ENCODE data around the gene GJD2.

The GJD2 gene

DNA sequence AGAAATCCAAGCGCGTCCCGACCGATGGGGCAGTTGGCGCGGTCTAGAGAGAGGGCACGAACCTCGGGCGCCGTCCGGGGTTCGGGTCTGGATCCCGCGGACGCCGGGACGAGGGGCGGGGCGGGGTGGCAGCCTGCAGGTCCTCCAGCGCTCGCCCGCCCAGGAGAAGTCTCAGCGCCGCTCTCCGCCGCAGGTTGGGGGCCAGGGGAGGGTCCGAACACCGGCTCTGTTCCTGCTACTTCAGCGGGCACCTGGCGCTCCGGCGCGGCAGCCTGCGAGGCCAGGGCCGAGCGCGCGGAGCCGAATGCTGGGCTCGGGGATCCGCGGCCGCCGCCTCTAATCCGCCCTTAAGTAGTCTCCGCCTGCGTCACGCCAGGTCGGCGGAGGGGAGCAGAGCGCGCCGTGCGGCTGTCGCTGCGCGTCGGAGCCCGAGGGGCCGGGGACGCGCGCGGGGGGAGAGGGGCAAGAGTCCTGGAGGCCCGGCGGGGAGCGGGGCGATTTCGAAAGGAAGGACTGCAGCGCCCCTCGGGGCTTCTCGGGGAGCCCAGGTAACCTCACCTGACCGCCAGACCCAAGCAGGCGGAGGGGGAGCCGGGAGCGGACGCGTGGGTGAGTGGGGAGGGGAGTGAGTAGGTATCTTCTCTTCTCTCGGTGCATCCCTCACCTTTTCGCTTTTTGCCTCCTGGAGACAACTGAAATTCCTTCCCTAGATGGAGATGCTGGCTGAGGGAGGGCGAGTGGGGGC is at the start of gene GJD2:
TSS of gene GJD2 (minus strand) at position 325 of the 745 bp plus-strand sequence. CDS start 510 bp downstream, outside the sequence.
- H3K9me3 Mint-ChIP-seq, result no peaks in the 10 kb centered on the region
- no peak within 1 kb of the TSS for H3K4me3 Mint-ChIP-seq
- H3K36me3 Mint-ChIP-seq (ENCODE audit: low read depth), result no peaks in the 10 kb centered on the region
- no peak within 1 kb of the TSS for H3K27ac Mint-ChIP-seq
- peaks cover 59% of the 10 kb centered on the region for H3K27me3 Mint-ChIP-seq (ENCODE audit: low read depth)
- DNase-seq (ENCODE audit: low spot score), result no peak
- H3K4me1 Mint-ChIP-seq (ENCODE audit: low read depth), result peaks cover 1% of the 10 kb centered on the region

DNA sequence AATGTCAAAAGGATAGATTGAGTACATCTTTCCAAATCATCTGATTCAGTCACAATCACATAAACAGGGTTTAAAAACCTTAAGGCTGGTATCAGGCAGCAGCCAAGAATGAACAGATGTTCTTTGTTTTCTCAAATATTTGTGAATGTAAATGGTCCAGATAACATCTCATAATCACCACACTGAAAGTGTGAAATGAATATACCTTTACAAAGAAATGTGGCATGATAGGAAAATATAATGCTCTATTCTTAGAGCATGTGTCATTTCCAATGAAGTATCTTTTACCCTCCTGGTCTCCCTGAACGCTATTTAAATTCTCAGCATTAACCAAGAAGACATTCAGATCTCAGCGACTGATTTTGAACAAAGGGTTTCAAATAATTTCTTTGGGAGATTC is 49.3 kb upstream of the GJD2 start:
- Mint-ChIP-seq H3K36me3 (ENCODE audit: low read depth) (no peaks in the 10 kb centered on the region), H3K27ac (no peak overlapping the region), H3K4me3 (no peak overlapping the region), H3K27me3 (ENCODE audit: low read depth) (peaks cover 15% of the 10 kb centered on the region), H3K4me1 (ENCODE audit: low read depth) (peaks cover 9% of the 10 kb centered on the region), H3K9me3 (no peaks in the 10 kb centered on the region)
- DNase-seq (ENCODE audit: low spot score), result no peak

DNA sequence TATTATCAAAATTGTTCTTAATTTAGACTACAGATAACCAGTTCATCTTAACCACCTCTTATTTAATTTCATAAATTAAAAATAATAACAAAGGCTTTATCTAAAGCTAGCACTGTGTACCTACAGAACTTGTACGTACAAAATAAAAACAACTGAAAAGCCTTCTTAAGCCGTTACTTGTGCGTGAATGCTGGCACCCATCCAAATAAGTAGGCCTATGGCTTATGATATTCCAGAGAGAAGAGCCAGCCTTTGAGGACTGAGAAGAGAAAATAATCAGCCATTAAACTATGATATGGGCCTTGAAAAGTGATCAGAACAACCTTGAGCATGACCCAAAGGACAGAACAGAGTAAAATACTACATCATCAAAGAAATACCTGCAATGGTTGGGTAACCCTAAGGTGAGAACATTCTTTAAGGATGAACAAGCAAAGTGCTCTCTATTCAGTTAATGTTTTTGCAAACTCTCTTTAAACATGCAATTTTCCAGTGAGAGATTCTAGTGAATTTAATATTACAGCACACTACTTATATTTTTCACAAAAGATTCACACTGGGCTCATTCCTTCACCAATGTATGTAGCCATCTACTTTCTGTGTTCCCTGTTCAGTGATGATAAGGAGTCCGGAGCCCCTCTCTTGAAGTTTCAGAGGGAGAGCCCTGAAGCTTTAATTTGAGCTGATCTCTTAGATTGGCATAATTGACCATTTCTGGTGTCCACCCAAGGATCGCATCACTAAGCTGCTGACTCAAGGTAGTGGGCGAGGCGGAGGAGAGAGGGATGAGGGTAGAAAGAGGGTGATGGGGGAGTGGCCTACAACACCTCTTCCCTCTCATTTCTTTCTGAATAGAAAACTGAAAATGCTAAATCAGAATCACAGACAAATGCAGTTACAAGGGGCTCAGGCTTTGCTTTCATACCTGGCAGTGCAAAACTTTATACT is 48.3 kb upstream of the GJD2 start:
- H3K4me1 Mint-ChIP-seq (ENCODE audit: low read depth), result peaks cover 9% of the 10 kb centered on the region
- peaks cover 16% of the 10 kb centered on the region for H3K27me3 Mint-ChIP-seq (ENCODE audit: low read depth)

DNA sequence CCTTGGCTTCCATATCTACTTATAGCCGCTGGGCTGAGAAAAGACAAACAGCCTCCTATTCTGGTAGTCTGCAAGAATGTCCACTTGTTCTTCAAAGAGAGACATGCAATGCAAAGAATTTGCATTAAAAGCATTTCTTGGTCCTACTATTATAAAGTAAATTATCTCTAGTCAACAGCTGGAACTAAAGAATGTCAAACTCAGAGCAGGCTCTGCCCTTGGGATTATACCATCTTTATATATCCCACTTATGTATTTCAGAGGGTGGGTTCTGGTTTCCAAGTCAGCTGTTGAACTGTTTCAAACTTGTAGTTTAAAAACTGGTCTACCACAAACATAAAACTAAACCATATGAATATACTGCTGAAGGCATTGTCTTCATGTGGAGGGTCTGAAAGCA is 47.6 kb upstream of the GJD2 start:
- Mint-ChIP-seq H3K4me1 (ENCODE audit: low read depth) (peaks cover 9% of the 10 kb centered on the region), H3K27ac (no peak overlapping the region)

More for the DNA sequence above, 48.3 kb upstream of the GJD2 start:
- Mint-ChIP-seq H3K4me3 (no peak overlapping the region), H3K9me3 (no peaks in the 10 kb centered on the region), H3K27ac (no peak overlapping the region), H3K36me3 (ENCODE audit: low read depth) (no peaks in the 10 kb centered on the region)
- DNase-seq (ENCODE audit: low spot score), result no peak

DNA sequence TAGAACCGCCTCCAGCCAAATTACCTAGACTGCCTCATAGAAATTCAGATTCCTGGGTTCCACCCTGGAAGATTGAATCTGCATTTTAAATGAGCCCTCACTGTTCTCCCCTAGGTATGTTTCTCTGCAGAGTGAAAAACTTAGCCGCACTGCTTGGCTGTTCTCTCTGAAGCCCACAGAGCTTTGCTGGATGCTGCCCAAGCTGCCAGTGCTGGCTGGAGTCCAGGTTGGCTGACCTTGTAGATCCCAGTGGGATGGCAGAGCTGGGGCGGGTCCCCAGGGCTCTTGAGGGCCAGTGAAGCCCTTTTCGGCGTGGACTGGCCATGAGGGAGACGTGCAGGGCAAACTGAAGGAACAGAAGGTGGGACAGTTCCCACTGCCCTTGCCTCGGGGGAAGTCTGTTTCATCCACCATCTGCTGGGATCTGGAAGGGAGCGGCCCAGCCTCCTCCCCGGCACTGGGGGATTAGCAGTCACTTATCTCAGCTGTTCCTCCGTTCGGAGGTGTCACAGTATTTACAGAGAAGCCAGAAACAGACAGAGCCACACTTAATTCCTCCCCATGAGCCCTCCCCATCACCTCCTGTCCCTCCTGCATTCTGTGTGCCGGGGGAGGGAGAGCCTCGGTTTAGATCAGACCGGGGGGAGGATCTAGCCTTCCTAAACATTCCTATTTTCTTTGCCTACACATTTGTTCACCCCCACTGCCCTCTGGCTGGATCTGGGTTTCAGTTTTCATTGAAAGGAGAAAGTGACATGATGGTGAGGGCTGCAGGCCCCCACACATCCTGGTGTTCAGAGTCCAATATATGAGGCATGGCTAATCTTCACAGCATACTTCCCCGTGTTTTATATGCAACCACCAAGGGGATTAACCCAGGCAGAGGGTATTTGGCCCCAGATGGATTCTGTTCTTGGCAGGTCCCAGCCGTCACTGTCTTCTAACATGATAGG is 44.6 kb upstream of the GJD2 start:
- no peak overlapping the region for H3K4me3 Mint-ChIP-seq
- H3K4me1 Mint-ChIP-seq (ENCODE audit: low read depth), result peaks cover 7% of the 10 kb centered on the region
- no peaks in the 10 kb centered on the region for H3K36me3 Mint-ChIP-seq (ENCODE audit: low read depth)
- no peaks in the 10 kb centered on the region for H3K9me3 Mint-ChIP-seq
- H3K27ac Mint-ChIP-seq, result no peak overlapping the region
- peaks cover 38% of the 10 kb centered on the region for H3K27me3 Mint-ChIP-seq (ENCODE audit: low read depth)
- no peak for DNase-seq (ENCODE audit: low spot score)

More for the DNA sequence above, 47.6 kb upstream of the GJD2 start:
- Mint-ChIP-seq H3K9me3 (no peaks in the 10 kb centered on the region), H3K27me3 (ENCODE audit: low read depth) (peaks cover 19% of the 10 kb centered on the region), H3K4me3 (no peak overlapping the region), H3K36me3 (ENCODE audit: low read depth) (no peaks in the 10 kb centered on the region)
- DNase-seq (ENCODE audit: low spot score), result no peak

DNA sequence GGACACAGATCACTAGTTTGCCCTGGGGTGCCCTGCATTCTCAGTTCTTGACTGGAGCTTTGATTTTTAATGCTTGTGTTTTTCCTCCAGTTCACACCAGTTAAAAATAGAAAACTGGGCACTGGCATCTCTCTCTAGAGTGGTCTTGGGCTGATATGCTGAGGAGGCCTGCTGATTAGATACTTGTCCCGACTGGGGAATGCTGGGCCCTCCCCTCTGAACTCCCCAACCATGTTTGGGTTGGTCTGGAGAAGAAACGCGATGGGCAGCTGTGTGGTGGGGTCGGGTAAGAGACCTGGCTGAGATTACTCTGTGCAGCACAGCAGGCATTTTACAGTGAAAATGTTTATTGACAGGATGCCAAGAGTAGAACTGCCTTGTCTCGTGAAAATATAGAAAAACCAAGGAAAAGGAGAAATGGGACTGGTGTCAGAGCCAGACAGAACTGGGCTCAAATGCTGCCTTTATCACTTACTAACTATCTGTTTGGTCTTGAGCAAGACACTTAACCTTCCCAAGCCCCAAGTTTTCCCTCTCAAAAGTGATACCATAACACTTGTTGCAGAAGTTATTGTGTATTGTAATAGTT is 42.1 kb upstream of the GJD2 start:
- H3K4me1 Mint-ChIP-seq (ENCODE audit: low read depth), result no peaks in the 10 kb centered on the region
- no peaks in the 10 kb centered on the region for H3K9me3 Mint-ChIP-seq
- peaks cover 51% of the 10 kb centered on the region for H3K27me3 Mint-ChIP-seq (ENCODE audit: low read depth)
- no peak overlapping the region for H3K27ac Mint-ChIP-seq
- no peak overlapping the region for H3K4me3 Mint-ChIP-seq
- no peaks in the 10 kb centered on the region for H3K36me3 Mint-ChIP-seq (ENCODE audit: low read depth)
- no peak for DNase-seq (ENCODE audit: low spot score)

DNA sequence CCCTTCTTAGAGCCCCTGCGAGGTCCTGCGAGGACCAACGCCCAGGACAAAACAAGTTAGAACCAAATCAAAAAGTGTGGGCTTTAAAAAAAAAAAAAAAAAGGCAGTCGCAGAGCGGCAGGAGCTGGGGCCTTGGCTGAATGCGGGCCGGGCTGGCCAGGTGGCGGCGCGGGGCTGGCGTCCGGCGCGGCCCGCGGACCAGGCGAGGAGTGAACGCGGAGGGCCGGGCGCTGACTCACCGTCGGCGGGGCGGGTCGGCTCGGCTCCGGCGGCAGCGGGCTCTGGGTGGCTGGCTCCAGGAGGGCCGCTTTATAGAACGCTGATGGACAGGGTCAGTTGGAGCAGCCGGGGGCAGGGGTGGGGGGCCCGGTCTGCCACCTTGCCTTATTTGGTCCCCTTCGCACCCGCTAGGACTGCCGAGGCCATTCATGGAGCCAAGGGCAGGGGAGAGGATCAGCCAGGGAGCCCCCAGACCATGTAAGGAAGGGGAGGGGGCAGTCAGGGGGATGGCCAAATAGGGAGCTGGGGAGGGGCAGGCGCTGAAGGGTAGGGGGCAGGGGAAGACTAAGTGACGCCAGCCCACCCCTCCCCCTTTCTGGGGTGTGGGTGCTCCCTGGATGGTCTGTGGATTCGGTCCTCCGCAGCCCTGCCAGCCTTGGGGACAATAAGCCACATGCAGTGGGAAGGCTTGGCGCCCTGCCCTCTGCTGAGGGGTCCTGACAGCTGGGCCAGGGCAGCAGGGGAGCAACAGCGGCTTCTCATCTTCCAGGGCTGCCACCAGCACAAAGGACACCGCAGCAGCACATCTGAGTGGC is 40.7 kb upstream of the GJD2 start, which contains the start of gene ACTC1:
TSS of gene ACTC1 (minus strand) at position 283 of the 815 bp plus-strand sequence. CDS start 741 bp downstream, outside the sequence.
- Mint-ChIP-seq H3K27ac (no peak within 1 kb of the TSS), H3K4me3 (no peak within 1 kb of the TSS), H3K9me3 (no peaks in the 10 kb centered on the region), H3K27me3 (ENCODE audit: low read depth) (peaks cover 58% of the 10 kb centered on the region), H3K4me1 (ENCODE audit: low read depth) (no peaks in the 10 kb centered on the region), H3K36me3 (ENCODE audit: low read depth) (no peaks in the 10 kb centered on the region)
- no peak for DNase-seq (ENCODE audit: low spot score)

DNA sequence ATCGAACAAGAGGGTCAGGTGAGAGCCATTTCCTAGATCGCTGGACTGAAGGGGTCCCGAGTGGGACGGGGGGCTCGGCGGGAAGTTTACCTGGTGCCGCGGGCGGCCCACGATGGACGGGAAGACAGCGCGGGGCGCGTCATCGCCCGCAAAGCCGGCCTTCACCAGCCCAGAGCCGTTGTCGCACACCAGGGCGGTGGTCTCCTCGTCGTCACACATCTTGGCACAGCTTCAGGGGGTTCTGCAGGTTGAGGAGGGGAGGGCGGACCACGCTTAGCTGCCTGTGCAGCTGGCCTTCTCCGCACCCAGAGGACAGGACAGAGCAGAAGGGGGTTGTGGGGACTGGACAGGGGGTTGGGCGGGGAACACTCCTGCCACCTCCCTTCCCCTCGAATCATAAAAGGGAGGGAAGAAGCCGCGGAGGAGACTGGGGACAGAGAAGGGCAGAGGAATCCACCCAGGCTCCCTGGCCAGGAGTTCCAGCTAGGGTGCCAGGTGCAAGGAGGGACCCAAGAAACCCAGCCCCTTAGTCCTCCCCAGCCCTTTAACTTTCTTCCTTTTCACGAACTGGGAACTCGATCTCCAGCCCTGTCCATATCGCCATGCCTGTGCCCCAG is 39.9 kb upstream of the GJD2 start:
- Mint-ChIP-seq H3K27ac (no peak overlapping the region), H3K4me3 (no peak overlapping the region), H3K27me3 (ENCODE audit: low read depth) (peaks cover 55% of the 10 kb centered on the region), H3K9me3 (no peaks in the 10 kb centered on the region), H3K36me3 (ENCODE audit: low read depth) (no peaks in the 10 kb centered on the region), H3K4me1 (ENCODE audit: low read depth) (no peaks in the 10 kb centered on the region)
- DNase-seq (ENCODE audit: low spot score), result no peak

DNA sequence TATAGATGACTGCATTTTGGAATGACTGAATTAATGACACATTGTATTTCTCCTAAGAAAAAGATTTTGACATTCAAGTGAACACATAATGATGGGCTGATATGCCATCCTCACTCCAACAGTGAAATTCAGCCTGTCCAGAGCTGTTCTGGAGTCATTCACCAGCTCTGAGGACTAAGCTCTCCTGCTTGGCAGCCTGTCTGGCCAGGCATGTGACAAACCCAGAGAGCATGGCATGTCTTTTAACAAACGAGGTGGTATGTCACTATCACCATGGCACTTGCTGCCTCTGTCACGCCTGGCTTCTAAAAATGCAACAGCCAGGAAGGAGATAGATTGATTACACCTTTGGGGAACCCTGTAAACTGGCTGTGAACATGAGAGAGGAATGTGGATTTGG is 39.1 kb upstream of the GJD2 start:
- Mint-ChIP-seq H3K27ac (no peak overlapping the region), H3K27me3 (ENCODE audit: low read depth) (peaks cover 56% of the 10 kb centered on the region), H3K4me3 (no peak overlapping the region), H3K36me3 (ENCODE audit: low read depth) (no peaks in the 10 kb centered on the region), H3K4me1 (ENCODE audit: low read depth) (no peaks in the 10 kb centered on the region), H3K9me3 (no peaks in the 10 kb centered on the region)
- DNase-seq (ENCODE audit: low spot score), result no peak

DNA sequence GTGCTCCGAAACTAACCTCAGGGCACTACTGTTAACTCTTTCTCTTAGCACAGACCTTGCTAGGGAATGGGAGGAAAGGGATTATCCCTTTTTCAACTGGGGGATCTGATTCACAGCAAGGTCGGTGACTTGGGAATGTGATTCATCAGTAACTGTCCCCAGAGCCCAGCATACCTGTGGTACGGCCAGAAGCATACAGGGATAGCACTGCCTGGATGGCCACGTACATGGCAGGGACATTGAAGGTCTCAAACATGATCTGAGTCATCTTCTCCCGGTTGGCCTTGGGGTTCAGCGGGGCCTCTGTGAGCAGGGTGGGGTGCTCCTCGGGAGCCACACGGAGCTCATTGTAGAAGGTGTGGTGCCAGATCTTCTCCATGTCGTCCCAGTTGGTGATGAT is 38.3 kb upstream of the GJD2 start:
- Mint-ChIP-seq H3K4me1 (ENCODE audit: low read depth) (no peaks in the 10 kb centered on the region), H3K4me3 (no peak overlapping the region), H3K36me3 (ENCODE audit: low read depth) (no peaks in the 10 kb centered on the region), H3K9me3 (no peaks in the 10 kb centered on the region), H3K27ac (no peak overlapping the region), H3K27me3 (ENCODE audit: low read depth) (peaks cover 56% of the 10 kb centered on the region)
- no peak for DNase-seq (ENCODE audit: low spot score)

DNA sequence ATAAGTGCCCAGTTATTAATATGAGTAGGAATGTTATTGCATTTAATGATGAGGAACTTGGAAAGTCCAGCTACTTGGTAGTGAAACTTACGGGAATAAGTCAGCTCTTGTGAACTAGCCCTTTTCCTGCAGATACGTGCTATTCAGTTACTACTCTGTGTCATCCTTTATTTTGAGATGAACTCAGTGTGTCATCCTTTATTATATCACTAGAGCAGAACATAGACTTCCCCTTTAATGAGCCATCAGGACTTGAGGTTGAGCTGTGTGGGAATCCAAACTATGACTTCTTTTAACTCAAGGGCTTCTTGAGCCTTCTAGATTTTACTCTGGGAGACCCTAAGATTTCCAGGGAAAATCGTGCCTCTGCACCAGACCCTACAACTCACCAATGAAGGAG is 36.9 kb upstream of the GJD2 start:
- no peak overlapping the region for H3K4me3 Mint-ChIP-seq
- no peak overlapping the region for H3K27ac Mint-ChIP-seq
- no peaks in the 10 kb centered on the region for H3K9me3 Mint-ChIP-seq
- no peaks in the 10 kb centered on the region for H3K4me1 Mint-ChIP-seq (ENCODE audit: low read depth)
- DNase-seq (ENCODE audit: low spot score), result no peak
- peaks cover 48% of the 10 kb centered on the region for H3K27me3 Mint-ChIP-seq (ENCODE audit: low read depth)
- no peaks in the 10 kb centered on the region for H3K36me3 Mint-ChIP-seq (ENCODE audit: low read depth)

DNA sequence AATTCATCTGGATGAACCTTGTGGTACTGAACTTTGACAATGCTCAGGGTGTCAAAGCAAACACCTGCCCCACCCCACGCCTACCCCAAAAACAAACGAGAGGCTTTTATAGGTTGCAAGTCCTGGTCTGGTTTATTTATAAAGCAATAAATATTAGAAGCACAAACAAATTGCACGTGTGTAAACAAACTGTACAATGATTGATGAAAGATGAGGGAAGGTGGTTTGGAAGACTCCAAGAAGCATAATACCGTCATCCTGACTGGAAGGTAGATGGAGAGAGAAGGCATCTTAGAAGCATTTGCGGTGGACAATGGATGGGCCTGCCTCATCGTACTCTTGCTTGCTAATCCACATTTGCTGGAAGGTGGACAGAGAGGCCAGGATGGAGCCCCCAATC is 35.3 kb upstream of the GJD2 start:
- Mint-ChIP-seq H3K36me3 (ENCODE audit: low read depth) (no peaks in the 10 kb centered on the region), H3K27me3 (ENCODE audit: low read depth) (peaks cover 38% of the 10 kb centered on the region), H3K4me3 (no peak overlapping the region), H3K9me3 (no peaks in the 10 kb centered on the region), H3K27ac (no peak overlapping the region), H3K4me1 (ENCODE audit: low read depth) (no peaks in the 10 kb centered on the region)
- DNase-seq (ENCODE audit: low spot score), result no peak

All from T-helper 2 cell treated with Interferon-gamma antibody and Interleukin-4, amounts not matched to agents 5 μg/mL and 100 μg/mL, for 36 hours (primary cell).